ENCODE measurements around the gene KCND3.
"Not testable (repeated sequence)": the region's sequence is repeated elsewhere in the genome, so short reads cannot be mapped to it uniquely, and the experiment has no call there.

Gene KCND3

GRCh38 chr1:111802110-111802509, 187.4 kb downstream of the KCND3 start:
- no peak for DNase-seq

GRCh38 chr1:111801071-111801850, 188.2 kb downstream of the KCND3 start:
- no peak for DNase-seq

GRCh38 chr1:111799722-111800121, 189.7 kb downstream of the KCND3 start:
- not testable (repeated sequence) for DNase-seq

GRCh38 chr1:111798580-111798979, 190.9 kb downstream of the KCND3 start:
- no peak for DNase-seq

- DNase-seq = no peak
Observed at GRCh38 chr1:111795401-111795800, 194.1 kb downstream of the KCND3 start.

- DNase-seq = no peak
Observed at GRCh38 chr1:111793923-111794322, 195.5 kb downstream of the KCND3 start.

- DNase-seq = no peak
Observed at GRCh38 chr1:111792249-111792648, 197.2 kb downstream of the KCND3 start.

GRCh38 chr1:111791776-111792175, 197.7 kb downstream of the KCND3 start:
- no peak for DNase-seq

GRCh38 chr1:111789666-111790316, 199.7 kb downstream of the KCND3 start:
- peak; percentile 13 for DNase-seq

- no peak for DNase-seq
Observed at GRCh38 chr1:111789142-111789541, 200.3 kb downstream of the KCND3 start.

GRCh38 chr1:111786669-111787207, 202.7 kb downstream of the KCND3 start:
- no peak for DNase-seq

GRCh38 chr1:111784273-111784901, 205.1 kb downstream of the KCND3 start:
- no peak for DNase-seq

GRCh38 chr1:111779546-111779945, 209.9 kb downstream of the KCND3 start:
- no peak for DNase-seq

- no peak for DNase-seq
Observed at GRCh38 chr1:111778541-111779051, 210.9 kb downstream of the KCND3 start.

- no peak for DNase-seq
Observed at GRCh38 chr1:111778066-111778465, 211.4 kb downstream of the KCND3 start.

GRCh38 chr1:111777301-111777700, 212.2 kb downstream of the KCND3 start:
- DNase-seq = no peak

GRCh38 chr1:111776861-111777260, 212.6 kb downstream of the KCND3 start:
- DNase-seq = no peak

- DNase-seq = no peak
Observed at GRCh38 chr1:111776391-111776790, 213.1 kb downstream of the KCND3 start.

GRCh38 chr1:111775966-111776365, 213.5 kb downstream of the KCND3 start:
- DNase-seq = no peak

- DNase-seq = no peak
Observed at GRCh38 chr1:111770916-111771315, 218.6 kb downstream of the KCND3 start.

- DNase-seq = peak; percentile 86
Observed at GRCh38 chr1:111769517-111770146, 219.8 kb downstream of the KCND3 start.

- no peak for DNase-seq
Observed at GRCh38 chr1:111768625-111769024, 220.8 kb downstream of the KCND3 start.

- DNase-seq = no peak
Observed at GRCh38 chr1:111768023-111768422, 221.4 kb downstream of the KCND3 start.
